ENCODE measurements around the gene NXPH4.

- TF ChIP-seq EZH2 (IDR thresholded peaks at IDR 0.05) (no peak), POLR2AphosphoS5 (IDR thresholded peaks at IDR 0.05; ENCODE audit: borderline replicate concordance, low read depth, low read length) (no peak)
Observed at GRCh38 chr12:57219993-57220754, 3.6 kb downstream of the NXPH4 start.

Data from SK-N-MC (cell line).